ENCODE measurements around the gene SLC50A1. TPM values are rescaled to one million over a fixed set of nuclear protein-coding genes. Genes with fewer than 3 reads are reported as not detected.
"Not testable (repeated sequence)": the region's sequence is repeated elsewhere in the genome, so short reads cannot be mapped to it uniquely, and the experiment has no call there.

The SLC50A1 gene
- total RNA-seq, 1 donor from 2014 or later: 27.8 TPM

- peak overlapping the region; percentile 67 for H3K4me3 Mint-ChIP-seq
- no peaks in the 10 kb centered on the region for H3K9me3 Mint-ChIP-seq
- peak; percentile 88 for DNase-seq (ENCODE audit: extremely low spot score, unreplicated experiment)
- TF ChIP-seq, protein P1, sequence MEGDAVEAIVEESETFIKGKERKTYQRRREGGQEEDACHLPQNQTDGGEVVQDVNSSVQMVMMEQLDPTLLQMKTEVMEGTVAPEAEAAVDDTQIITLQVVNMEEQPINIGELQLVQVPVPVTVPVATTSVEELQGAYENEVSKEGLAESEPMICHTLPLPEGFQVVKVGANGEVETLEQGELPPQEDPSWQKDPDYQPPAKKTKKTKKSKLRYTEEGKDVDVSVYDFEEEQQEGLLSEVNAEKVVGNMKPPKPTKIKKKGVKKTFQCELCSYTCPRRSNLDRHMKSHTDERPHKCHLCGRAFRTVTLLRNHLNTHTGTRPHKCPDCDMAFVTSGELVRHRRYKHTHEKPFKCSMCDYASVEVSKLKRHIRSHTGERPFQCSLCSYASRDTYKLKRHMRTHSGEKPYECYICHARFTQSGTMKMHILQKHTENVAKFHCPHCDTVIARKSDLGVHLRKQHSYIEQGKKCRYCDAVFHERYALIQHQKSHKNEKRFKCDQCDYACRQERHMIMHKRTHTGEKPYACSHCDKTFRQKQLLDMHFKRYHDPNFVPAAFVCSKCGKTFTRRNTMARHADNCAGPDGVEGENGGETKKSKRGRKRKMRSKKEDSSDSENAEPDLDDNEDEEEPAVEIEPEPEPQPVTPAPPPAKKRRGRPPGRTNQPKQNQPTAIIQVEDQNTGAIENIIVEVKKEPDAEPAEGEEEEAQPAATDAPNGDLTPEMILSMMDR (conservative IDR thresholded peaks at IDR 0.05): peak; percentile 85
- peaks cover 15% of the 10 kb centered on the region for H3K4me1 Mint-ChIP-seq (ENCODE audit: unreplicated experiment)
- peaks cover 5% of the 10 kb centered on the region for H3K36me3 Mint-ChIP-seq
- peak overlapping the region; percentile 80 for H3K27ac Mint-ChIP-seq
- peaks cover 3% of the 10 kb centered on the region for H3K27me3 Mint-ChIP-seq
Measured at GRCh38 chr1:155167166-155168104, 31.8 kb downstream of the SLC50A1 start.

GRCh38 chr1:155168105-155168445 lies 32.4 kb downstream of the SLC50A1 start:
- not testable (repeated sequence) for H3K27ac Mint-ChIP-seq; DNase-seq (ENCODE audit: extremely low spot score, unreplicated experiment); H3K9me3 Mint-ChIP-seq; H3K36me3 Mint-ChIP-seq; H3K27me3 Mint-ChIP-seq
- Mint-ChIP-seq H3K4me3 (peak overlapping the region; percentile 67), H3K4me1 (ENCODE audit: unreplicated experiment) (peaks cover 18% of the 10 kb centered on the region)

- TF ChIP-seq, protein P1 (conservative IDR thresholded peaks at IDR 0.05): no peak
- Mint-ChIP-seq H3K4me1 (ENCODE audit: unreplicated experiment) (peaks cover 23% of the 10 kb centered on the region), H3K27me3 (peaks cover 7% of the 10 kb centered on the region), H3K4me3 (no peak overlapping the region), H3K36me3 (peaks cover 10% of the 10 kb centered on the region), H3K27ac (no peak overlapping the region), H3K9me3 (no peaks in the 10 kb centered on the region)
- DNase-seq (ENCODE audit: extremely low spot score, unreplicated experiment): no peak
Measured at GRCh38 chr1:155168456-155169210, 33.0 kb downstream of the SLC50A1 start.

- H3K27ac Mint-ChIP-seq: no peak overlapping the region
- DNase-seq (ENCODE audit: extremely low spot score, unreplicated experiment): peak; percentile 10
- H3K4me3 Mint-ChIP-seq: peak overlapping the region; percentile 42
- peaks cover 7% of the 10 kb centered on the region for H3K27me3 Mint-ChIP-seq
- peaks cover 23% of the 10 kb centered on the region for H3K4me1 Mint-ChIP-seq (ENCODE audit: unreplicated experiment)
- TF ChIP-seq, protein P1 (conservative IDR thresholded peaks at IDR 0.05): no peak
- peaks cover 10% of the 10 kb centered on the region for H3K36me3 Mint-ChIP-seq
- H3K9me3 Mint-ChIP-seq: no peaks in the 10 kb centered on the region
Measured at GRCh38 chr1:155169541-155169940, 33.9 kb downstream of the SLC50A1 start.

GRCh38 chr1:155170101-155170785 lies 34.6 kb downstream of the SLC50A1 start:
- Mint-ChIP-seq H3K9me3 (no peaks in the 10 kb centered on the region), H3K27me3 (peaks cover 7% of the 10 kb centered on the region), H3K36me3 (peaks cover 10% of the 10 kb centered on the region), H3K27ac (no peak overlapping the region), H3K4me3 (peak overlapping the region; percentile 77), H3K4me1 (ENCODE audit: unreplicated experiment) (peaks cover 23% of the 10 kb centered on the region)
- TF ChIP-seq, protein P1 (conservative IDR thresholded peaks at IDR 0.05): no peak
- no peak for DNase-seq (ENCODE audit: extremely low spot score, unreplicated experiment)

All from type B pancreatic cell (in vitro differentiated cells).